ENCODE data around the gene BCLAF1.

The BCLAF1 gene

DNA sequence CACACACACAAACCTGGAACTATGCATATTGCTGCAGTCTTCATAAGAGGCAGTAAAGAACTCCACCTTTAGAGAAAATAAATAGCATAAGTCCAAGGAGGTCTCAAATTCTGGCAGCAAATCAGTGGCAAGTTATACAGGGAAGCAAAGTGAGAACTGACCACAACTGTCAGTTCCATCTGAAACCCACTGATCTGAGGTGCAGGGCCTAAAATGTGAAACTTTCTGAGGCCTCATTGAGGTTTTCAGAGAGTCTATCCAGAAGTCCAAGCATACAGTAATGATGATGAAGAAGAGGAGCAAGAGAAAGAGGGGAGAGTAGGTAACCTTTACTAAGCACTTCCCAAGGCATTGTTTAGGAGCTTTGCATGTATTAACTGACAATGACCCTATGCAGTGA, 75.8 kb downstream of the BCLAF1 start:
- Histone ChIP-seq H3K4me3 (no peak overlapping the region), H3K27ac (no peak overlapping the region)
- no peak for TF ChIP-seq CTCF (IDR thresholded peaks at IDR 0.05)
- DNase-seq (ENCODE audit: low spot score) = no peak

- Histone ChIP-seq H3K4me3 (no peak overlapping the region), H3K27ac (no peak overlapping the region)
- TF ChIP-seq CTCF (IDR thresholded peaks at IDR 0.05) = no peak
- no peak for DNase-seq (ENCODE audit: low spot score)
These were observed 76.6 kb downstream of the BCLAF1 start for GRCh38 chr6:136213012-136213539.

DNA sequence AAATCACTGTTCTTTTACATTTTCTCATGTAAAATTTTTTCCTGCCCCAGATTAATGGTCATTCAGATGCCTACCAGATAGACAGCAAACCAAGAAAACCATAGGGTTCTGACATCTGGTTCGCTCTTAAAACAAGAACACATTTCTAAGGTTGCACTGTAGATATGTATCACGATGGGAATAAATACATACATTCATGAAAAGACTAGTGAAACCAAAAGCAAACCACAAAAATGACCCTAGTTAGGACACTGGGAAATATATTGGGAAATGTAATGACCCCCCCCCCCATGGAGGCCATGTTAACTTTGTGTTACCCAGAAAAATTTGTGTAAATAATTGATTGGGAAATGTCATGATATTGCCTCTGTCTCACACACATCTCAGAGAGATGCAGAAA, 77.0 kb downstream of the BCLAF1 start:
- Histone ChIP-seq H3K27ac (no peak overlapping the region), H3K4me3 (no peak overlapping the region)
- no peak for TF ChIP-seq CTCF (IDR thresholded peaks at IDR 0.05)
- no peak for DNase-seq (ENCODE audit: low spot score)

GRCh38 chr6:136210398-136211165, 79.1 kb downstream of the BCLAF1 start:
- no peak for DNase-seq (ENCODE audit: low spot score)
- Histone ChIP-seq H3K4me3 (no peak overlapping the region), H3K27ac (no peak overlapping the region)
- no peak for TF ChIP-seq CTCF (IDR thresholded peaks at IDR 0.05)

GRCh38 chr6:136209496-136209895, 80.2 kb downstream of the BCLAF1 start:
- no peak for DNase-seq (ENCODE audit: low spot score)
- Histone ChIP-seq H3K4me3 (no peak overlapping the region), H3K27ac (no peak overlapping the region)
- no peak for TF ChIP-seq CTCF (IDR thresholded peaks at IDR 0.05)

- H3K27ac ChIP-seq = no peak overlapping the region
- H3K4me3 ChIP-seq = no peak overlapping the region
- DNase-seq (ENCODE audit: low spot score) = no peak
- no peak for TF ChIP-seq CTCF (IDR thresholded peaks at IDR 0.05)
These were observed 80.9 kb downstream of the BCLAF1 start for GRCh38 chr6:136208783-136209182.
